Activated CD4-positive, alpha-beta T cell treated with anti-CD3 and anti-CD28 coated beads, Interleukin-2, amount 50 U/mL, for 48 hours (primary cell): ENCODE measurements around the gene MAP3K3.
A peak's percentile ranks its signal among the peaks of the same experiment; 100 is the strongest.
"Not testable (repeated sequence)": the region's sequence is repeated elsewhere in the genome, so short reads cannot be mapped to it uniquely, and the experiment has no call there.

Experiments used
- DNase-seq, 2 experiments: peaks; one replicate each; pipeline ENCODE4 v3.0.0-alpha.2; 2020

Gene MAP3K3

DNA sequence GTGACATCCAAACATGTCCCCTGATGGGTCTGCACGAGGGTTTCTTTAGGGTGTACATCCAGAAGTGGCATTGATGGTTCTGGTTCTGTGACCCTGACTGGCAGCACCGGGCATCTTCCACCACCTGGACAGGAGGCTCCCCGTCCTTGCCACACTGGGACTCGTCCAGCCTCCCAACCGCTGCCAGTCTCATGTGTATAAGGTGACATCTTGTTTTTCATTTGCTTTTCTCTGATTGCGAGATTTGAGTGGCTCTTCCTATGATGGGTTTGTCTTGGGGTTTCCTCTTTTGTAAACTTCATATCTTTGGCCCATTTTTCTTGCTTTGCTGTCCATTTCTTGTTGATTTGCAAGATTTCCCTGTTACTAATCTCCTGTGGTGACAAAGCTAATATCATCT, 86.9 kb downstream of the MAP3K3 start:
- DNase-seq = no peak

DNA sequence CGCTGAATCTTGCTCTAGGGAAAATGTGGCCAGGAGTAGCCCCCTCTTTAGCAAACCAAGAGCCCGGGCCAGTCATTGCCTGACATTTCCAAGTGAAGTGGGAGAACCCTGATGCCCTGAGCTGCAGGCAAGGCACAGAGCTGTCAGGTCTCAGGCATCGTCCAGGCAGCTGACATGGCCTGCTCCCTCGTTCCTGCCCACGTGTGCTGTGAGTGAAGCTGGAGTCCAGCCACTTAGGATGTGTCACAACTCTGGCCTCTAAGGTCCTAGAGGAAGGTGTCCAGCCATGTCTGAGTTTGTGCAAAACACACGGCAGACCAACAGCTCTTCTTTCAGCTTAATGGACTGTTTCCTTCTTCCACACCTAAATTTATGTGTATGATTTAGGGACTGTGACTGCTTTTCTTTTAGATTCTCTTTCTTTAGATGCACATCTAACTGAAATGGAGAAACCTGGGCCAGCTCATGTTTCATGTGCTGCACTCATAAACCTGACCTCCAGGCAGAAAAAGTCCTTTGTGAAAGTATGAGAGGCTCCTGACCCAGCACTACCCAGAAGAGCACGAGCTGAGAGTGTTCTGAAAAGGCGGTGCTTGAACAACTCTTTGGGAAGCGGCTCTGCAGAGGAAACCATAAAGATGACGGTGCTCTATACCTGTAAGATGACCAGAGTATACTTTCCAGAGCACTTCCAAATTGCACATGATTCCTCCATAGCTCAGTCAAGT, 92.5 kb downstream of the MAP3K3 start:
- no peak for DNase-seq

DNA sequence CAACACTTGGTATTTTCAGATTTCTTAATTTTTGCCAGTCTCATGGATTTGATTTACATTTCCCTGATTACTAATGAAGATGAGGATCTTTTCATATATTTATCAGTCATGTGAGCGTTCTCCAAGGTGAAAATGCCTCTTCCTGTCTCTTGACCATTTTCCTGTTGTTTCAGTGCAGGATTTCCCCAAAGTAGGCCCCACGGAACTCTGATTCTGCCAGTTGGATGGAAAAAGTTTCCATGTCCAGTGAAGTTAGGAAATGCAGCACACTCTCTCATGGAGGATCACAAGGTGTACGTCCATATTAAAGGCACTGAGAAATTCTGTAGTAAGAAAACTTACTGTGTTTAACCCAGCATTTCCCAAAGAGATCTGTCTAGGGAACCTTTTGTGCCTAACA, 94.2 kb downstream of the MAP3K3 start:
- no peak for DNase-seq

DNA sequence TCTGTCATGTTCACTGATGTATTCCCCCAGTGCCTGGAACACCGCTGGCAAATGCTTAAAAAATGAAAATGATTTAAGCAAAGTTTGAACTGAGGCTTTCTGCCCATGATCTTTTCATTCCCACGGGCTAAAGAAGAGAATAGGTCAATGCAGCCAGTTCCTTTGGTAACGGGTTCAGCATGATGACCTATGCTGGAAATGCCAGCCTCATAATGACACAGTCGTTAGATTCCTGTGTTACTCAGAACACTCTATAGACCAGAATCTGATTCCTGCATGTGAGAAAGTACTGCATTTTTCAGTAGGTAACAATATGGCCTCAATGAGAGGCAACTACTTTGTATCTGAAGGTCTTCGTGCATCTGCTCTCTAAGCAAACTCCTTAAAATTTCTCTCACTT, 96.8 kb downstream of the MAP3K3 start:
- DNase-seq = no peak

DNA sequence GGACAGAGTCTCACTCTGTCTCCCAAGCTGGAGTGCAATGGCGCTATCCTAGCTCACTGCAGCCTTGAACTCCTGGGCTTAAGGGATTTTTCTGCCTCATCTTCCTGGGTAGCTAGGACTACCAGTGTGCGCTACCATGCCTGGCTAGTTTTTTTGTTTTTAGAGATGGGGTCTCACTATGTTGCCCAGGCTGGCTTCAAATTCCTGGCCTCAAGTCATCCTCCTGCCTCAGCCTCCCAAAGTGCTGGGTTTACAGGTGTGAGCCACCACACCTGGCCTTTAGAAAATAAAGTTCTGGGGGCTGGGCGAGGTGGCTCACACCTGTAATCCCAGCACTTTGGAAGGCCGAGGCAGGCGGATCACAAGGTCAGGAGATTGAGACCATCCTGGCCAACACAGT, 98.0 kb downstream of the MAP3K3 start:
- not testable (repeated sequence) for DNase-seq

DNA sequence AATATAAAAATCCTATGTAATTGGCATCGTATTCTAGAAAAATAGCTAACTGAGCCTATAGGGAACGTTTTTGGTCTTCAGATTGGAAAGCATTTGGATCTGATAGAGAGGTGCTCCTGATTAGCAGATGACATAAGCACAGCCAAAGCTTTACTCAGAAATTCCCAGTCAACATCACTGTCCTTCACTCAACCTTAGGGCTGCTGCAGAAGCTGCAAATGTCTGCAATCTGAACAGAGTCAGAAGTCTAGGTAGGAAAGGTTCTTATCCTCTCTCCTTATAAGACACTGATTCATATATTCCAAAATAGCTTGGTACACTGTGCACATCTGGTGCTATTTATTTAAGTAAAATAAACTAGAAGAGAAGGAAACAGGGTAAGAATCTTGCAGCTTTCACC, 100.2 kb downstream of the MAP3K3 start:
- no peak for DNase-seq

DNA sequence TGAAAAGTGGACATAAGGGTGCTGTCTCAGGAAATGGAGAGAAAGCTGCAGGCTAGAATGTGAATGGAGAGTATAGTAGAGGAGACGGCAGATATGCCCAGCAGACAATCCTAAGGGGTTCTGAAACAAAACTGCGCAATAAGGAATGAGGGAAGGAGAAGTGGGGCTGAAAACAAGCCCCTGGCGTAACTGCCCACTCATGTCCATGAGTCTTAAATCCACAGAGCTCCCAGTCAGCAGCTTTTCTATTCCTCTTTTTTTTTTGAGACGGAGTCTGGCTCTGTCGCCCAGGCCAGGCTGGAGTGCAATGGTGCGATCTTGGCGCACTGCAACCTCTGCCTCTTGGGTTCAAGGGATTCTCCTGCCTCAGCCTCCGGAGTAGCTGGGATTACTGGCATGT, 113.5 kb downstream of the MAP3K3 start:
- DNase-seq = no peak

DNA sequence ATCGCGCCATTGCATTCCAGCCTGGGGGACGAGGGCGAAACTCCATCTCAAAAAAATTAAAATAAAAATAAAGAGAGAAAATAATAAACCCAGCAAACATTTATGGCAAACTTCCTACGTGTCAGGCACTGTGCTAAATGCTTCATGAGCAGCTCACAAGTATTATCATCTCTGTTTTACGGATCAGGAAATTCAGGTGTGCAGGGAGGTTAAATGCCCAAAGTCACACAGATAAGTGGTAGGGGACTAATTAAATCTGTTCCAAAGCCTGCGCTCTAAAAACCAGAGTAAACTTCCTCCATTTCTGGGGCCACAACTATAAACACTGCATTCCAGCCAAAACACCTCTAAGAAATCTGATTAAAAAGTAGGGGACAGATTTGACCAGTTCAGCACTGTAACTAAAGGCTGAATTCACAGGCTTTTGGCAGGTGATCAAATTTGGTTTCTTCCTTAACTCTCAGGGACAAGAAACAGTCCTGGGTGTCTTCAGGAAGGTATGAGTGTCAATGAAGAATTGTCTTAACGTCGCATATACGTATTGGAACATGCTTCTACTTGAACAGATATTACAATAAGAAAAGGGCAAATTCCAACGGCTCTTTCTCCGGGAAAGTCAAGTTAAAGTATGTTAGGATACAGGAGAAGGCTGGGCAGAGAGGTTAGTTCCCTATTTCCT, 118.4 kb downstream of the MAP3K3 start:
- DNase-seq = no peak

DNA sequence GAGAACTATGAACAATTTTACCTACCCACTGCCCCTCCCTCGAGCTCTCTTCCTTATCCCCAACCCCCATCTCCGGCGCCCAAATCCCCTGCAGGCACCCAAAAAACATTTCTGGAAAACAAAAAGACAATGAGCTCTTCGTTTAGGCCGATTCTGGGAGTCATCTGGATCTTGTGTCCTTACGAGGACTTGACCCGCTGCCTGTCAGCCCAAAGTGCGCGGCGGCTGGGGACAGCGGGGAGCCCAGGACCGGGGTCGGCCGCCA, 118.9 kb downstream of the MAP3K3 start:
- no peak for DNase-seq

DNA sequence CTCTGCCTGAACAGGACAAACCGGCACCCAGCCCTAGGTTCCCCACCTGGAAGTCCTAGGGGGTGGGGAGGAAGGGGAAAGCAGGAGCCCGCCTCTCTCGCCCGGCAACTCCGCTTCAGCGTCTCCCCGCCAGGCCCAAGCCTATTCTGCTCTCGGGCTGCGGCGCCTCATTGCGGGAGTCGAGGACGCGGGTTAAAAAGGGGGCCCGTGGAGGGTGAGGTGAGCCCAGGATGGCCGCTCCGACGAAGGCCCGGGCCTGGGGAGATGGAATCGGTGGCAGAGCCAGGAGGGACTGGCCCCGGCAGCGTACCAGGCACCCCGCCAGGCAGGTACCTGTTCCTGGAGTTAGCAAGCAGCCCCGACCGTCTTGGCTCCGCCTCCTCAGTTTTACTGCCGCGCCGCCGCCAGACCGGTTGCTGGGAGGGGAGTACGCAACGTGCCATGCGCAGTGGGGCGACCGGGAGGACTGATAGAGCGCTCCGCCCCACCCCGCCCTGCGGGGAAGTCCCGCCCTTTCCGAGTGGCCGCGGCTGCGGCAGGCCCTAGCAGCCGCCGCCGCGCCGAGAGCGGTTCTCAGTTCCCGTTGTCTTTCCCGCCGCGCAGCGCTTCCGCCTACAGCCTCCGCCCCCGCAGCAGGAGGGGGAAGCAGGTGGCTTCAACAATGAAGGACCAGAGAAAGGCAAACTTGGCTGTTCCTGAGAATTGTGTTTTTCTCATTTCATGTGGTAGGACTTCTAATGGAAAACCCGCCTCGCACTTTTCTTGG, 119.4 kb downstream of the MAP3K3 start, which contains the start of gene STRADA:
TSS of gene STRADA (minus strand) at position 392 of the 766 bp plus-strand sequence. CDS start 13,430 bp downstream, outside the sequence.
- peak; percentile 99 for DNase-seq
